Effector memory CD4-positive, alpha-beta T cell (primary cell): Measurements from ENCODE around the gene GMEB2.
"Not testable (repeated sequence)": the region's sequence is repeated elsewhere in the genome, so short reads cannot be mapped to it uniquely, and the experiment has no call there.

ENCODE experiments used
- DNase-seq, 3 donors: peaks; one replicate each; pipeline ENCODE4 v3.0.0-alpha.2; 2020
- H3K27ac ChIP-seq: 2 replicates; pipeline ENCODE4 v1.7.0; 2013; ENCODE audit warnings: mild to moderate bottlenecking, low read length, moderate library complexity; ENCODE audit not compliant: insufficient read depth, poor library complexity, severe bottlenecking
- H3K27me3 ChIP-seq: replicated peaks from 2 replicates; pipeline ENCODE4 v1.7.0; 2013; ENCODE audit warnings: mild to moderate bottlenecking, low read length; ENCODE audit not compliant: insufficient read depth, control insufficient read depth, poor library complexity, severe bottlenecking
- H3K36me3 ChIP-seq: 2 replicates; pipeline ENCODE4 v1.7.0; 2013; ENCODE audit warnings: mild to moderate bottlenecking, low read length, moderate library complexity; ENCODE audit not compliant: control insufficient read depth, insufficient read depth
- H3K4me1 ChIP-seq: 2 replicates; pipeline ENCODE4 v1.7.0; 2013; ENCODE audit warnings: low read length, mild to moderate bottlenecking; ENCODE audit not compliant: control insufficient read depth, insufficient read depth, poor library complexity, severe bottlenecking
- H3K4me3 ChIP-seq: 2 replicates; pipeline ENCODE4 v1.7.0; 2013; ENCODE audit warnings: low read length, low read depth, mild to moderate bottlenecking; ENCODE audit not compliant: insufficient read depth, poor library complexity, severe bottlenecking
- H3K9me3 ChIP-seq: 2 replicates; pipeline ENCODE4 v1.7.0; 2013; ENCODE audit warnings: mild to moderate bottlenecking, low read length, moderate library complexity; ENCODE audit not compliant: control insufficient read depth

Gene GMEB2

GRCh38 chr20:63664143-63664851 is 37.4 kb upstream of the GMEB2 start:
- no peak overlapping the region for H3K27ac ChIP-seq
- H3K9me3 ChIP-seq, result no peaks in the 10 kb centered on the region
- no peak for DNase-seq
- no peaks in the 10 kb centered on the region for H3K27me3 ChIP-seq
- peaks cover under 1% of the 10 kb centered on the region for H3K4me1 ChIP-seq
- no peak overlapping the region for H3K4me3 ChIP-seq
- peaks cover 46% of the 10 kb centered on the region for H3K36me3 ChIP-seq

GRCh38 chr20:63663332-63664066 is 36.6 kb upstream of the GMEB2 start:
- H3K4me3 ChIP-seq, result no peak overlapping the region
- H3K27me3 ChIP-seq, result no peaks in the 10 kb centered on the region
- H3K9me3 ChIP-seq, result no peaks in the 10 kb centered on the region
- DNase-seq, result no peak
- H3K36me3 ChIP-seq, result peaks cover 44% of the 10 kb centered on the region
- no peak overlapping the region for H3K27ac ChIP-seq
- H3K4me1 ChIP-seq, result peaks cover 7% of the 10 kb centered on the region

GRCh38 chr20:63662813-63663189 is 35.9 kb upstream of the GMEB2 start:
- peaks cover 10% of the 10 kb centered on the region for H3K4me1 ChIP-seq
- H3K9me3 ChIP-seq, result no peaks in the 10 kb centered on the region
- H3K27me3 ChIP-seq, result no peaks in the 10 kb centered on the region
- DNase-seq, result no peak
- H3K4me3 ChIP-seq, result no peak overlapping the region
- no peak overlapping the region for H3K27ac ChIP-seq
- H3K36me3 ChIP-seq, result peaks cover 37% of the 10 kb centered on the region

- DNase-seq, result no peak
- Histone ChIP-seq H3K27ac (no peak overlapping the region), H3K27me3 (no peaks in the 10 kb centered on the region), H3K4me1 (peaks cover 13% of the 10 kb centered on the region), H3K36me3 (peaks cover 31% of the 10 kb centered on the region), H3K9me3 (no peaks in the 10 kb centered on the region), H3K4me3 (no peak overlapping the region)
Observed at GRCh38 chr20:63661959-63662812, 35.3 kb upstream of the GMEB2 start.

GRCh38 chr20:63661108-63661507 is 34.2 kb upstream of the GMEB2 start:
- no peak overlapping the region for H3K27ac ChIP-seq
- peaks cover 28% of the 10 kb centered on the region for H3K36me3 ChIP-seq
- H3K9me3 ChIP-seq, result no peaks in the 10 kb centered on the region
- H3K4me1 ChIP-seq, result peaks cover 13% of the 10 kb centered on the region
- H3K27me3 ChIP-seq, result no peaks in the 10 kb centered on the region
- H3K4me3 ChIP-seq, result no peak overlapping the region
- DNase-seq, result no peak

- Histone ChIP-seq H3K36me3 (peaks cover 25% of the 10 kb centered on the region), H3K27me3 (no peaks in the 10 kb centered on the region), H3K27ac (no peak overlapping the region), H3K9me3 (no peaks in the 10 kb centered on the region), H3K4me3 (no peak overlapping the region), H3K4me1 (peaks cover 13% of the 10 kb centered on the region)
- no peak for DNase-seq
Observed at GRCh38 chr20:63660622-63661021, 33.7 kb upstream of the GMEB2 start.

- not testable (repeated sequence) for H3K4me3 ChIP-seq, H3K27ac ChIP-seq, H3K9me3 ChIP-seq, DNase-seq, H3K27me3 ChIP-seq
- peaks cover 25% of the 10 kb centered on the region for H3K36me3 ChIP-seq
- H3K4me1 ChIP-seq, result peaks cover 13% of the 10 kb centered on the region
Observed at GRCh38 chr20:63660174-63660573, 33.3 kb upstream of the GMEB2 start.

GRCh38 chr20:63659370-63659769 is 32.5 kb upstream of the GMEB2 start:
- H3K4me1 ChIP-seq, result peaks cover 16% of the 10 kb centered on the region
- H3K36me3 ChIP-seq, result peaks cover 25% of the 10 kb centered on the region
- DNase-seq, result no peak
- no peak overlapping the region for H3K4me3 ChIP-seq
- no peaks in the 10 kb centered on the region for H3K9me3 ChIP-seq
- H3K27ac ChIP-seq, result no peak overlapping the region
- no peaks in the 10 kb centered on the region for H3K27me3 ChIP-seq

- peaks cover 22% of the 10 kb centered on the region for H3K36me3 ChIP-seq
- H3K27ac ChIP-seq, result peak overlapping the region; percentile 82
- no peaks in the 10 kb centered on the region for H3K9me3 ChIP-seq
- H3K4me3 ChIP-seq, result peak overlapping the region; percentile 97
- H3K27me3 ChIP-seq, result no peaks in the 10 kb centered on the region
- no peak for DNase-seq
- H3K4me1 ChIP-seq, result peaks cover 19% of the 10 kb centered on the region
Observed at GRCh38 chr20:63658749-63659187, 31.9 kb upstream of the GMEB2 start.
